Activated CD4-positive, alpha-beta T cell treated with anti-CD3 and anti-CD28 coated beads, Interleukin-2, Interleukin-6, amounts not matched to agents 100 ng/mL and 50 ng/mL, durations not matched to agents 16 hours and 8 hours (primary cell): ENCODE measurements around the gene EDAR.

Experiments used
- DNase-seq: peaks from one replicate; pipeline ENCODE4 v3.0.0-alpha.2; 2020

EDAR gene

GRCh38 chr2:108965540-108966289 lies 23.3 kb downstream of the EDAR start:
- no peak for DNase-seq

- no peak for DNase-seq
These were observed 26.0 kb downstream of the EDAR start for GRCh38 chr2:108963057-108963456.

- DNase-seq = no peak
These were observed 27.2 kb downstream of the EDAR start for GRCh38 chr2:108961796-108962195.

GRCh38 chr2:108960006-108960405 lies 29.0 kb downstream of the EDAR start:
- DNase-seq = no peak

- DNase-seq = no peak
These were observed 29.6 kb downstream of the EDAR start for GRCh38 chr2:108959401-108959800.

- DNase-seq = no peak
These were observed 30.2 kb downstream of the EDAR start for GRCh38 chr2:108958632-108959341.

- DNase-seq = no peak
These were observed 31.0 kb downstream of the EDAR start for GRCh38 chr2:108958002-108958401.

- no peak for DNase-seq
These were observed 32.6 kb downstream of the EDAR start for GRCh38 chr2:108956375-108956774.

- no peak for DNase-seq
These were observed 38.5 kb downstream of the EDAR start for GRCh38 chr2:108950369-108951135.

- DNase-seq = no peak
These were observed 39.4 kb downstream of the EDAR start for GRCh38 chr2:108949316-108950239.

GRCh38 chr2:108947271-108947907 lies 41.6 kb downstream of the EDAR start:
- no peak for DNase-seq

GRCh38 chr2:108946442-108946841 lies 42.6 kb downstream of the EDAR start:
- DNase-seq = no peak

GRCh38 chr2:108945969-108946368 lies 43.1 kb downstream of the EDAR start:
- no peak for DNase-seq

GRCh38 chr2:108944601-108945331 lies 44.3 kb downstream of the EDAR start:
- DNase-seq = no peak

- no peak for DNase-seq
These were observed 45.3 kb downstream of the EDAR start for GRCh38 chr2:108943751-108944150.

- DNase-seq = no peak
These were observed 46.1 kb downstream of the EDAR start for GRCh38 chr2:108942888-108943287.

- no peak for DNase-seq
These were observed 46.7 kb downstream of the EDAR start for GRCh38 chr2:108942231-108942825.

- DNase-seq = no peak
These were observed 47.3 kb downstream of the EDAR start for GRCh38 chr2:108941767-108942166.

- no peak for DNase-seq
These were observed 47.8 kb downstream of the EDAR start for GRCh38 chr2:108941161-108941665.

- no peak for DNase-seq
These were observed 48.9 kb downstream of the EDAR start for GRCh38 chr2:108940156-108940555.
